Activated CD4-positive, alpha-beta memory T cell treated with anti-CD3 and anti-CD28 coated beads for 36 hours (primary cell): ENCODE results near the gene PDK1. TPM values are rescaled to one million over a fixed set of nuclear protein-coding genes. Genes with fewer than 3 reads are reported as not detected.

Source experiments
- CTCF ChIA-PET: fragments of 350-600 bp; sonication (Branson Sonifier 250); formaldehyde crosslinking; loops from one replicate; lab custom pipeline; 2021; ENCODE audit warnings: antibody characterized with exemption, inconsistent platforms; lab: Charles Lee
- POLR2A ChIA-PET: fragments of 350-600 bp; sonication (Branson Sonifier 250); formaldehyde crosslinking; loops from one replicate; lab custom pipeline; 2021; ENCODE audit warnings: antibody characterized with exemption; lab: Charles Lee
- DNase-seq: peaks from one replicate; pipeline ENCODE4 v3.0.0-alpha.2; 2020
- H3K27ac Mint-ChIP-seq: one replicate; pipeline ENCODE4 v1.8.0; 2021; ENCODE audit warnings: mixed read lengths
- H3K27me3 Mint-ChIP-seq: one replicate; pipeline ENCODE4 v1.8.0; 2021; ENCODE audit warnings: mixed read lengths
- H3K36me3 Mint-ChIP-seq: one replicate; pipeline ENCODE4 v1.8.0; 2021; ENCODE audit warnings: mixed read lengths
- H3K4me1 Mint-ChIP-seq: one replicate; pipeline ENCODE4 v1.8.0; 2021; ENCODE audit warnings: low read depth, mixed read lengths
- H3K4me3 Mint-ChIP-seq: one replicate; pipeline ENCODE4 v1.8.0; 2021; ENCODE audit warnings: mild to moderate bottlenecking, mixed read lengths
- H3K9me3 Mint-ChIP-seq: one replicate; pipeline ENCODE4 v1.8.0; 2021; ENCODE audit warnings: mixed read lengths
- intact Hi-C: fragments of 100-400 bp; cut with micrococcal nuclease; formaldehyde crosslinking; loops from one replicate; pipeline ENCODE4 v1.15.1; 2023
- total RNA-seq, 2 experiments: library from RNA; stranded (reverse); gene quantifications; one replicate each; pipeline ENCODE4 v1.2.3, GENCODE V29; 2021

PDK1 gene
- total RNA-seq, 2 experiments from 2014 or later = 24.7 to 31.6 TPM

GRCh38 chr2:172655838-172656573, 100.1 kb downstream of the PDK1 start:
- DNase-seq = no peak
- Mint-ChIP-seq H3K27ac (no peak overlapping the region), H3K4me3 (no peak overlapping the region)

More at GRCh38 chr2:172655838-172656573, 100.1 kb downstream of the PDK1 start:
- Mint-ChIP-seq H3K36me3 (peaks cover 1% of the 10 kb centered on the region), H3K9me3 (peaks cover 35% of the 10 kb centered on the region), H3K4me1 (no peaks in the 10 kb centered on the region), H3K27me3 (peaks cover 4% of the 10 kb centered on the region)
- POLR2A ChIA-PET = no interaction called here
- intact Hi-C loops = no loop called here
- CTCF ChIA-PET = no interaction called here

Other genes starting within 250 kb of the PDK1 start
- 1 to 10 TPM; 8.2 to 8.6 TPM for gene ITGA6, start 128.5 kb upstream of the PDK1 start, total RNA-seq
- gene RAPGEF4, start 179.8 kb downstream of the PDK1 start, total RNA-seq = under 1 TPM in 1 of 2 experiments, not detected in 1; 0.21 TPM